ENCODE data around the gene PPM1J. TPM values are rescaled to one million over a fixed set of nuclear protein-coding genes. Genes with fewer than 3 reads are reported as not detected.

PPM1J gene
- total and polyA plus RNA-seq, 2 donors (not counting 1 experiment from before 2014, with no cell fraction given): 0.79 to 0.83 TPM

- Histone ChIP-seq H2AFZ (ENCODE audit: low read length) (no peak overlapping the region), H3K79me2 (ENCODE audit: control insufficient read depth, insufficient read depth, low read length) (peaks cover 14% of the 10 kb centered on the region), H3K27ac (ENCODE audit: insufficient read depth, low read length) (no peak overlapping the region), H3K9me3 (ENCODE audit: control insufficient read depth, insufficient read depth, low read depth, low read length) (no peaks in the 10 kb centered on the region), H3K27me3 (ENCODE audit: control insufficient read depth, insufficient read depth, low read length) (no peaks in the 10 kb centered on the region), H3K36me3 (ENCODE audit: control insufficient read depth, insufficient read depth, low read length) (peaks cover 39% of the 10 kb centered on the region), H3K9ac (ENCODE audit: insufficient read depth, low read length) (no peak overlapping the region), H3K4me2 (ENCODE audit: extremely low read depth, insufficient read depth, low read length) (no peak overlapping the region), H3K4me3 (replicated peaks in 1 of 4; ENCODE audit: control extremely low read depth in 1 of 4, insufficient read depth in 1 of 4, low read depth in 3 of 4, low read length in 4 of 4) (no peak overlapping the region), H3K4me1 (ENCODE audit: control insufficient read depth, extremely low read depth, insufficient read depth, low read length) (peaks cover 29% of the 10 kb centered on the region), H4K20me1 (ENCODE audit: control insufficient read depth, extremely low read depth, insufficient read depth, low read length) (no peaks in the 10 kb centered on the region)
- TF ChIP-seq EZH2 (IDR thresholded peaks at IDR 0.05; ENCODE audit: low read length, missing control alignments): no peak
- TF ChIP-seq, protein P1, sequence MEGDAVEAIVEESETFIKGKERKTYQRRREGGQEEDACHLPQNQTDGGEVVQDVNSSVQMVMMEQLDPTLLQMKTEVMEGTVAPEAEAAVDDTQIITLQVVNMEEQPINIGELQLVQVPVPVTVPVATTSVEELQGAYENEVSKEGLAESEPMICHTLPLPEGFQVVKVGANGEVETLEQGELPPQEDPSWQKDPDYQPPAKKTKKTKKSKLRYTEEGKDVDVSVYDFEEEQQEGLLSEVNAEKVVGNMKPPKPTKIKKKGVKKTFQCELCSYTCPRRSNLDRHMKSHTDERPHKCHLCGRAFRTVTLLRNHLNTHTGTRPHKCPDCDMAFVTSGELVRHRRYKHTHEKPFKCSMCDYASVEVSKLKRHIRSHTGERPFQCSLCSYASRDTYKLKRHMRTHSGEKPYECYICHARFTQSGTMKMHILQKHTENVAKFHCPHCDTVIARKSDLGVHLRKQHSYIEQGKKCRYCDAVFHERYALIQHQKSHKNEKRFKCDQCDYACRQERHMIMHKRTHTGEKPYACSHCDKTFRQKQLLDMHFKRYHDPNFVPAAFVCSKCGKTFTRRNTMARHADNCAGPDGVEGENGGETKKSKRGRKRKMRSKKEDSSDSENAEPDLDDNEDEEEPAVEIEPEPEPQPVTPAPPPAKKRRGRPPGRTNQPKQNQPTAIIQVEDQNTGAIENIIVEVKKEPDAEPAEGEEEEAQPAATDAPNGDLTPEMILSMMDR (conservative IDR thresholded peaks at IDR 0.05 in 1 of 2, IDR thresholded peaks at IDR 0.05 in 1 of 2; ENCODE audit: low read depth in 1 of 2, low read length in 2 of 2): no peak
- DNase-seq (ENCODE audit: low read depth in 2 of 2): no peak
Measured at GRCh38 chr1:112698366-112699310, 16.5 kb downstream of the PPM1J start.

- Histone ChIP-seq H3K4me1 (ENCODE audit: control insufficient read depth, extremely low read depth, insufficient read depth, low read length) (peaks cover 27% of the 10 kb centered on the region), H3K79me2 (ENCODE audit: control insufficient read depth, insufficient read depth, low read length) (peaks cover 6% of the 10 kb centered on the region), H3K9ac (ENCODE audit: insufficient read depth, low read length) (no peak overlapping the region), H3K4me3 (replicated peaks in 1 of 4; ENCODE audit: control extremely low read depth in 1 of 4, insufficient read depth in 1 of 4, low read depth in 3 of 4, low read length in 4 of 4) (no peak overlapping the region), H3K27me3 (ENCODE audit: control insufficient read depth, insufficient read depth, low read length) (no peaks in the 10 kb centered on the region), H3K36me3 (ENCODE audit: control insufficient read depth, insufficient read depth, low read length) (peaks cover 36% of the 10 kb centered on the region), H3K27ac (ENCODE audit: insufficient read depth, low read length) (no peak overlapping the region), H3K9me3 (ENCODE audit: control insufficient read depth, insufficient read depth, low read depth, low read length) (no peaks in the 10 kb centered on the region), H3K4me2 (ENCODE audit: extremely low read depth, insufficient read depth, low read length) (no peak overlapping the region), H2AFZ (ENCODE audit: low read length) (no peak overlapping the region), H4K20me1 (ENCODE audit: control insufficient read depth, extremely low read depth, insufficient read depth, low read length) (no peaks in the 10 kb centered on the region)
- DNase-seq (ENCODE audit: low read depth in 2 of 2): no peak
- no peak for TF ChIP-seq EZH2 (IDR thresholded peaks at IDR 0.05; ENCODE audit: low read length, missing control alignments)
Measured at GRCh38 chr1:112697781-112698201, 17.3 kb downstream of the PPM1J start.

DNA sequence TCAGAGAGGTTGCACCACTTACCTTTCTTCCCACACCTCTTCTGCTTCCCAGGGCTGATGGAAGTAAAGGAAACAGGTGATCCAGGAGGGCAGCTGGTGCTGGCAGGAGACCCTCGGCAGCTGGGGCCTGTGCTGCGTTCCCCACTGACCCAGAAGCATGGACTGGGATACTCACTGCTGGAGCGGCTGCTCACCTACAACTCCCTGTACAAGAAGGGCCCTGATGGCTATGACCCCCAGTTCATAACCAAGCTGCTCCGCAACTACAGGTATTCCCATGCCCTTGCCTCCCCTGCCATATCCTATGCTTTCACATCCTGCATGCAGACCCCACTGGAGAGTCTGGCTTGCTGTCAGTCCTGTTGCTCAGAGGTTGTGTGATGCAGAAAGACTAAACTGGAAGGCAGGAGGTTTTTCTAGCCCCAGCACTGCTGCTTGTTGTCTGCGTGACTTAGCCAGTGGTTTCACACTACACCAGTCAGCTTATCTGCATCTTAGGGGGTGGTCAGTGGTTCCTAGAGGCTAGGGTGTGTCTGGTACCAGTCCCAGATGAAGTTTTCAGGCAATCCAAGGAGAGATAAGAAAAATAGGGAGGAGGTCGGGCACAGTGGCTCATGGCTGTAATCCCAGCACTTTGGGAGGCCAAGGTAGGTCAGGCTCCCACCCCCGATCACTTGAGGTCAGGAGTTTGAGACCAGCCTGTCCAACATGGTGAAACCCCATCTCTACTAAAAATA lies 18.4 kb downstream of the PPM1J start:
- no peak overlapping the region for H3K4me2 ChIP-seq (ENCODE audit: extremely low read depth, insufficient read depth, low read length)
- no peaks in the 10 kb centered on the region for H3K27me3 ChIP-seq (ENCODE audit: control insufficient read depth, insufficient read depth, low read length)
- no peaks in the 10 kb centered on the region for H3K9me3 ChIP-seq (ENCODE audit: control insufficient read depth, insufficient read depth, low read depth, low read length)
- no peak overlapping the region for H3K27ac ChIP-seq (ENCODE audit: insufficient read depth, low read length)
- H3K4me3 ChIP-seq (replicated peaks in 1 of 4; ENCODE audit: control extremely low read depth in 1 of 4, insufficient read depth in 1 of 4, low read depth in 3 of 4, low read length in 4 of 4): no peak overlapping the region
- peaks cover 30% of the 10 kb centered on the region for H3K36me3 ChIP-seq (ENCODE audit: control insufficient read depth, insufficient read depth, low read length)
- TF ChIP-seq, protein P1 (conservative IDR thresholded peaks at IDR 0.05 in 1 of 2, IDR thresholded peaks at IDR 0.05 in 1 of 2; ENCODE audit: low read depth in 1 of 2, low read length in 2 of 2): no peak
- TF ChIP-seq EZH2 (IDR thresholded peaks at IDR 0.05; ENCODE audit: low read length, missing control alignments): no peak
- H2AFZ ChIP-seq (ENCODE audit: low read length): no peak overlapping the region
- no peak for DNase-seq (ENCODE audit: low read depth in 2 of 2)
- H3K9ac ChIP-seq (ENCODE audit: insufficient read depth, low read length): no peak overlapping the region
- H3K79me2 ChIP-seq (ENCODE audit: control insufficient read depth, insufficient read depth, low read length): no peaks in the 10 kb centered on the region
- no peaks in the 10 kb centered on the region for H4K20me1 ChIP-seq (ENCODE audit: control insufficient read depth, extremely low read depth, insufficient read depth, low read length)
- H3K4me1 ChIP-seq (ENCODE audit: control insufficient read depth, extremely low read depth, insufficient read depth, low read length): peaks cover 19% of the 10 kb centered on the region

All from fibroblast of lung (primary cell).